Measurements from ENCODE around the gene DNAJB13.

- TF ChIP-seq POLR2A (IDR thresholded peaks at IDR 0.05; ENCODE audit: low read depth, low read length): no peak
- TF ChIP-seq TAF1 (IDR thresholded peaks at IDR 0.05; ENCODE audit: low read depth, low read length): no peak
Observed at GRCh38 chr11:73997120-73997770, 46.4 kb downstream of the DNAJB13 start.

Data from GM12891 (cell line).